Measurements from ENCODE around the gene SAPCD2.

DNA sequence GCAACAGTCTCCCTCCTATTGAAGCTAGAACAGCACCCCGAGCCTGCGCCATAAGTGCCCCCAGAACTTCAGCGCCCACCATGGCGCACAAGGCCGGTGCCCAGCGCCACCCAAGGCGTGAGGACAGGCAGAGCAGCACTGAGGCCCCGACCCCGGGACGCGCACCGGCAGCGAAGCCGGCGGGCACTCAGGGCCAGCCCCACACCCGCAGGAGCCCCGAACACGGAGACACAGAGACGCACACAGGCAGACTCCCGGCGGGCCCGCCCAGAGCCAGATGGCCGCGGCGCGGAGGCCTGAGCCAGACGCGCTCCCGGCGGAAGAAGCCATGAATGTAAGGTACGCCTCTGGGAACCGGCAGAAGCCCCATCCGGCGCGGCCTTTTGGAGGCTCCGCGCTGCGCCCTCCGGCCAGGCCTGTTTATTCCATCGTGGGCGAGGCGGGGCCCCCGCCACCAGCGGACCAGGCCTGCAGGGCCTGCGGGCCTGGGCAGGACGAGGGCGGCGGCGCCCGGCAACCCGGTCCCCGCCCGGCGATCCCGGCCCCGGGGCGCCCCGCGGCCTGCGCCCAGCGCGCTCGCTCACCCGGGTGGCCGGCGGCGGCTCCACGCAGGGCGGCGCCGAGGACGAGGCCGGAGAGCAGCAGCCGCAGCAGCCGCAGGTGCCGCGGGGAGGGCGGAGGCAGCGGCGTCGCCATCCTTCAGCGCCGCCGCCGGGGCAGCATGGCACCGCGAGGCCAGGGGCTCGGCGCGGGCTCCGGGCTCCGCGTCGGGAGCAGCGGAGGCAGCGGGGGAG lies 24.9 kb downstream of the SAPCD2 start:
- TF ChIP-seq GABPA (tag; conservative IDR thresholded peaks at IDR 0.05; ENCODE audit: low read depth) (no peak), KDM1A (IDR thresholded peaks at IDR 0.05) (no peak), POLR3A (IDR thresholded peaks at IDR 0.05; ENCODE audit: borderline replicate concordance, extremely low read depth, insufficient read depth, insufficient read length) (no peak), DIDO1 (tag; IDR thresholded peaks at IDR 0.05; ENCODE audit: low read depth) (no peak), RBM25 (IDR thresholded peaks at IDR 0.05; ENCODE audit: low read depth, low read length, severe bottlenecking) (no peak), MCM2 (IDR thresholded peaks at IDR 0.05; ENCODE audit: low read depth) (no peak)
- TF ChIP-seq, protein P1, sequence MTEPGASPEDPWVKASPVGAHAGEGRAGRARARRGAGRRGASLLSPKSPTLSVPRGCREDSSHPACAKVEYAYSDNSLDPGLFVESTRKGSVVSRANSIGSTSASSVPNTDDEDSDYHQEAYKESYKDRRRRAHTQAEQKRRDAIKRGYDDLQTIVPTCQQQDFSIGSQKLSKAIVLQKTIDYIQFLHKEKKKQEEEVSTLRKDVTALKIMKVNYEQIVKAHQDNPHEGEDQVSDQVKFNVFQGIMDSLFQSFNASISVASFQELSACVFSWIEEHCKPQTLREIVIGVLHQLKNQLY (CRISPR knock-in tag; conservative IDR thresholded peaks at IDR 0.05): no peak
- TF ChIP-seq, protein P2, sequence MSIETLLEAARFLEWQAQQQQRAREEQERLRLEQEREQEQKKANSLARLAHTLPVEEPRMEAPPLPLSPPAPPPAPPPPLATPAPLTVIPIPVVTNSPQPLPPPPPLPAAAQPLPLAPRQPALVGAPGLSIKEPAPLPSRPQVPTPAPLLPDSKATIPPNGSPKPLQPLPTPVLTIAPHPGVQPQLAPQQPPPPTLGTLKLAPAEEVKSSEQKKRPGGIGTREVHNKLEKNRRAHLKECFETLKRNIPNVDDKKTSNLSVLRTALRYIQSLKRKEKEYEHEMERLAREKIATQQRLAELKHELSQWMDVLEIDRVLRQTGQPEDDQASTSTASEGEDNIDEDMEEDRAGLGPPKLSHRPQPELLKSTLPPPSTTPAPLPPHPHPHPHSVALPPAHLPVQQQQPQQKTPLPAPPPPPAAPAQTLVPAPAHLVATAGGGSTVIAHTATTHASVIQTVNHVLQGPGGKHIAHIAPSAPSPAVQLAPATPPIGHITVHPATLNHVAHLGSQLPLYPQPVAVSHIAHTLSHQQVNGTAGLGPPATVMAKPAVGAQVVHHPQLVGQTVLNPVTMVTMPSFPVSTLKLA (conservative IDR thresholded peaks at IDR 0.05): no peak

Measured in K562 (cell line).